K562 (cell line): Measurements from ENCODE around the gene ZBTB43. TPM values are rescaled to one million over a fixed set of nuclear protein-coding genes. Genes with fewer than 3 reads are reported as not detected.

Source experiments
- ATF3 ChIP-seq, 2 experiments: fragments of 450-650 bp in 1 of 2; sonication (generic) in 1 of 2; formaldehyde crosslinking in 1 of 2; IDR thresholded peaks in 1 of 2; conservative IDR thresholded peaks in 1 of 2; 2 replicates each; pipeline versions ENCODE4 v1.6.1 to v1.8.1; 2016 to 2023; ENCODE audit warnings: mild to moderate bottlenecking in 2 of 2, moderate library complexity in 2 of 2, inconsistent platforms in 1 of 2, missing genetic modification reagents in 1 of 2
- BCL6 ChIP-seq: fragments of 250-450 bp; sonication (Bioruptor Pico); IDR thresholded peaks from 2 replicates; pipeline ENCODE4 v1.4.0; 2020
- CTCF ChIP-seq, 3 experiments: IDR thresholded peaks in 2 of 3; conservative IDR thresholded peaks in 1 of 3; 2 replicates each; pipeline ENCODE4 v1.5.1; 2011 to 2012; ENCODE audit warnings: low read length in 3 of 3, mild to moderate bottlenecking in 3 of 3, control low read depth in 2 of 3, improper control_type of control experiment in 1 of 3, inconsistent platforms in 1 of 3, low read depth in 1 of 3, mixed read lengths in 1 of 3, moderate library complexity in 1 of 3; ENCODE audit not compliant: insufficient read depth in 2 of 3
- GABPA ChIP-seq: fragments of 200-800 bp; sonication (Bioruptor generic); conservative IDR thresholded peaks from 2 replicates; pipeline ENCODE4 v1.6.1; 2016; ENCODE audit warnings: low read depth, missing genetic modification characterization, missing compliant biosample characterization
- KAT2B ChIP-seq: IDR thresholded peaks from one replicate; pipeline ENCODE4 v1.6.1; 2012; ENCODE audit warnings: low read depth, mild to moderate bottlenecking, control low read depth, inconsistent platforms, low read length, moderate library complexity
- MCM7 ChIP-seq, 2 experiments: fragments of 450-650 bp; IDR thresholded peaks; 2 replicates each; pipeline ENCODE4 v1.6.1; 2016 to 2018
- MEF2A ChIP-seq: IDR thresholded peaks from 2 replicates; pipeline ENCODE4 v1.6.1; 2011; ENCODE audit warnings: low read depth, mild to moderate bottlenecking, low read length, moderate library complexity; ENCODE audit not compliant: control insufficient read depth
- NEUROD1 ChIP-seq: fragments of 150-350 bp; IDR thresholded peaks from 2 replicates; pipeline ENCODE4 v1.6.1; 2014; ENCODE audit warnings: borderline replicate concordance, low read length, low read depth; ENCODE audit not compliant: partially characterized antibody
- SPI1 ChIP-seq: IDR thresholded peaks from 2 replicates; pipeline ENCODE4 v1.6.1; 2011; ENCODE audit warnings: low read depth, low read length, control low read depth, borderline replicate concordance
- STAT5B ChIP-seq: fragments of 250-450 bp; sonication (Bioruptor Pico); IDR thresholded peaks from 2 replicates; pipeline ENCODE4 v1.8.0; 2021; ENCODE audit warnings: mild to moderate bottlenecking, inconsistent platforms
- TOE1 ChIP-seq, 2 experiments: fragments of 450-650 bp in 1 of 2; sonication (generic) in 1 of 2; formaldehyde crosslinking in 1 of 2; IDR thresholded peaks; 2 replicates each; pipeline versions ENCODE4 v1.7.1 to v1.8.0; 2016 to 2022; ENCODE audit warnings: borderline replicate concordance in 2 of 2, mild to moderate bottlenecking in 2 of 2, antibody characterized with exemption in 1 of 2, inconsistent platforms in 1 of 2, low read depth in 1 of 2, missing genetic modification reagents in 1 of 2, moderate library complexity in 1 of 2
- ZNF23 ChIP-seq: fragments of 250-450 bp; sonication (Bioruptor Pico); IDR thresholded peaks from 2 replicates; pipeline ENCODE4 v1.4.0; 2020; ENCODE audit warnings: mild to moderate bottlenecking
- ZNF76 ChIP-seq: fragments of 250-450 bp; sonication (Bioruptor Pico); IDR thresholded peaks from 2 replicates; pipeline ENCODE4 v1.4.0; 2020; ENCODE audit warnings: mild to moderate bottlenecking, moderate library complexity, borderline replicate concordance
- polyA plus RNA-seq, 8 experiments: library from polyadenylated mRNA; depleted of rRNA in 4 of 8; stranded (reverse) in 5 of 8; unstranded in 3 of 8; fragments of >200 nt; fragmentation: Nextera tagmentation in 2 of 8; fragmentation: Illumina TruSeq in 1 of 8; extraction: Ambion mirVana in 2 of 8; extraction: Trizol in 1 of 8; gene quantifications; 2 replicates each; pipeline versions ENCODE4 v1.2.1 to v1.2.3, GENCODE V29; 2011 to 2014; ENCODE audit warnings: inconsistent platforms in 1 of 8, missing spikeins in 1 of 8
- total RNA-seq, 7 experiments: library from RNA; depleted of rRNA in 6 of 7; stranded (reverse); fragments of >200 nt in 6 of 7; fragmentation: Illumina TruSeq in 2 of 7; extraction: Trizol in 2 of 7; gene quantifications; 2 replicates each; pipeline versions ENCODE4 v1.2.1 to v1.2.3, GENCODE V29; 2011 to 2021; ENCODE audit warnings: low replicate concordance in 1 of 7
- TF ChIP-seq, protein P1 (sequence below): fragments of 450-650 bp; IDR thresholded peaks from 2 replicates; pipeline ENCODE4 v1.6.1; 2016

Gene ZBTB43
- total and polyA plus RNA-seq, 9 of the 15 experiments (the other 6 are each of a cell fraction or from before 2014, with no cell fraction given): 3.9 to 17.2 (median 9.1) TPM

DNA sequence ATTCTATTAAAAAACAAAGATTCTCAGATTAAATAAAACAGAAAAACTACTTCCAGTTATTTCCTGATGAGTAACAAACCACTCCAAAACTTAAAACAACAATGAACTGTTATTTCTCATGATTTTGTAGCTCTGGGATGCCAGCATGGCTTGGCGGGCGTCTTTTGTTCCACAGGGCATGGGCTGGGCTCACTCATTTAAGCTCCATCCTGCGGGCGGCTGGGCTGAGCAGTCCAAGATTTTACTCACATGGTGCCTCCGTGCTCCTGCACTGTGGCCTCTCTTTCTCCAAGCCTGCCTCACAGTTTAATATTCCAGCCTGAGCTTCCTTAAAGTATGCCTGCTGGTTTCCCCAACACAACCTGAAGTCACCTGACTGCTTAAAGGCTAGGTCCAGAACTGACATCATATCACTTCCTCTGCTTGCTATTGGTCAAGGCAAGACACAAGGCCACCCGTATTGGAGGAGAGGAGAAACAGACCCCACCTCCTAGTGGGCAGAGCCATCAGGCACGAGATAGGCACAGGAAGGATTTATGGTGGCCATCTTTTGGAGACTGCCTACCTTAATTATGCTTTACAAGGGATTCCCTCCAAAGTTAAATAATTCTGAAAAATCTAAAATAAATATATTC lies 41.6 kb upstream of the ZBTB43 start (continued):
- TF ChIP-seq ATF3 (IDR thresholded peaks at IDR 0.05) (0 out of 2 replicates have a peak, but pooled peaks have one; percentile 9), ATF3 (CRISPR knock-in tag; conservative IDR thresholded peaks at IDR 0.05) (no peak), GABPA (tag) (0 out of 2 replicates have a peak, but pooled peaks have one; percentile 18), CTCF (IDR thresholded peaks at IDR 0.05 in 2 of 3, conservative IDR thresholded peaks at IDR 0.05 in 1 of 3; ENCODE audit: insufficient read depth in 2 of 3, low read depth in 1 of 3, low read length in 3 of 3) (no peak), NEUROD1 (no peak), ZNF76 (CRISPR knock-in tag) (no peak), STAT5B (no peak), BCL6 (no peak), MCM7 (IDR thresholded peaks at IDR 0.05) (no peak), SPI1 (peak; percentile 1; the same call in 1 of the 2 replicates), ZNF23 (no peak), KAT2B (no peak), TOE1 (IDR thresholded peaks at IDR 0.05; ENCODE audit: borderline replicate concordance) (peak; percentile 48; the same call in 1 of the 2 replicates), TOE1 (CRISPR knock-in tag; IDR thresholded peaks at IDR 0.05; ENCODE audit: borderline replicate concordance, low read depth) (no peak), MEF2A (no peak)
- TF ChIP-seq, protein P1, sequence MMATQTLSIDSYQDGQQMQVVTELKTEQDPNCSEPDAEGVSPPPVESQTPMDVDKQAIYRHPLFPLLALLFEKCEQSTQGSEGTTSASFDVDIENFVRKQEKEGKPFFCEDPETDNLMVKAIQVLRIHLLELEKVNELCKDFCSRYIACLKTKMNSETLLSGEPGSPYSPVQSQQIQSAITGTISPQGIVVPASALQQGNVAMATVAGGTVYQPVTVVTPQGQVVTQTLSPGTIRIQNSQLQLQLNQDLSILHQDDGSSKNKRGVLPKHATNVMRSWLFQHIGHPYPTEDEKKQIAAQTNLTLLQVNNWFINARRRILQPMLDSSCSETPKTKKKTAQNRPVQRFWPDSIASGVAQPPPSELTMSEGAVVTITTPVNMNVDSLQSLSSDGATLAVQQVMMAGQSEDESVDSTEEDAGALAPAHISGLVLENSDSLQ: peak; percentile 61
